Endothelial cell of hepatic sinusoid (primary cell): ENCODE results near the gene FOXD4L5.
"Not testable (repeated sequence)": the region's sequence is repeated elsewhere in the genome, so short reads cannot be mapped to it uniquely, and the experiment has no call there.

Source experiments
- in situ Hi-C: cut with HindIII; loops from 2 replicates; pipeline ENCODE4 v1.10.0; 2017; ENCODE audit warnings: low sequenced_read_pairs

FOXD4L5 gene

DNA sequence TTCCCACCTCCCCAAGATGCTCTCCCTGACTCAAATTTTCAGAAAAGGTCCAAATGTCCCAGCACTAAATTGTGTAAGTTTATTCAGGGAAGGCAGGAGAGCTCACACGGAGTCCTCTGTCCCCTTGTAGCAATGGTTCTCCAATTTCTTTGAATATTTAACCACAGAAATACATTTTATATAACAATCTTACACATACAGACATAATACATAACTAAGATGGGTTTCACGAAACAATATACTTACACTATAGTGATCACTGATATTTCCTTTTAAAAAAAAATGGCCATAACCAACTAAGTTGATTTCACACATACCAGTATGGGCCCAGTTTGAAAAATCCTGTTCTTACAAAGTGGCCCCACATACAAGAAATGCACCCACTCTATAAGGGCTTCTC, at the start of gene FOXD4L5:
FOXD4L5 (minus strand) TSS at position 101 of the 400 bp plus-strand sequence. CDS start 832 bp downstream, outside the sequence.
- in situ Hi-C loops = not testable (repeated sequence)

DNA sequence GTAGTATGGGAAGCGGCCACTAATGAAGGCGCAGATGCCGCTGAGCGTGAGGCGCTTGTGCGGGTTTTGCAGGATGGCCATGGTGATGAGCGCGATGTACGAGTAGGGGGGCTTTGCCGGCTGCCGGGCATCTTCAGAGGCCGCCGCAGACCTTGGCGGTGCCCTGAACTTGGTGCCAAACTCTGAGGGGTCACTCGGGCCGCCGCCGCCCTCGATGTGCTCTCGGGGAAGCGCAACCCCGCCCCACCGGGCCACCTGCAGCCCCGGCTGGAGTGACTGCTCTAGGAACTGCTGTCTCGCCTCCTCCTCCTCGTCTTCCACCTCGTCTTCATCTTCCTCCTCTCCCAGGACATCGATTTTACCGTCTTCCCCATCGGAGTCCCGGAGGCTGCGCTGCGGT, 1.1 kb downstream of the FOXD4L5 start:
- in situ Hi-C loops = not testable (repeated sequence)

DNA sequence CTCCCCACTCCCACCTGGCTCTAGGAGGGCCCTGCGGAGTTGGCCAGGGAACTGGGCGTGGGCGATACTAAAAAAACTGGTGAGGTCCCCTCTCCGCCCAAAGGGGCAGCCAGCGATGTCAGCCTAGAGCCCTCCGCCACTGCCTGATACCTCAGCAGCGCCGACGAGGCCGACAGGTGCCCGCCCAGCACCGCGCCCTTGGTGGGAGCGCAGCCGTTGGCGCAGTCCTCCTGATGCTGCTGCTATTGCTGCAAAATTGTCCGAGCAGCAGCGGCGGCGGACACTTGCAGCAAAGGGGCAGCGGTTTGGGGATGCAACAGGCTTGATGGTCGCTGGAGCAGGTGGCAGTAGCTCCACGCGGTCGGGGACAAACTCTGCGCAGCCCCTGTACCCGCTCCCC, 2.0 kb downstream of the FOXD4L5 start:
- in situ Hi-C loops = not testable (repeated sequence)
